ENCODE measurements around the gene MRPL42. TPM values are rescaled to one million over a fixed set of nuclear protein-coding genes. Genes with fewer than 3 reads are reported as not detected.

The MRPL42 gene
- total and polyA plus RNA-seq, 9 donors, result 22.4 to 72.7 (median 44.9) TPM

GRCh38 chr12:93440043-93440835, 27.1 kb upstream of the MRPL42 start:
- no peak for DNase-seq
- Histone ChIP-seq H3K27me3 (no peaks in the 10 kb centered on the region), H3K27ac (no peak overlapping the region), H3K36me3 (no peaks in the 10 kb centered on the region), H3K4me1 (ENCODE audit: insufficient read depth) (peaks cover 6% of the 10 kb centered on the region), H3K4me3 (peak overlapping the region; percentile 98), H3K9me3 (no peaks in the 10 kb centered on the region)
- 22 to 26% (median 25%) methylated on average over 12 of the region's 12 CpGs for WGBS, 3 donors
- TF ChIP-seq POLR2A (IDR thresholded peaks at IDR 0.05) (no peak), CTCF (IDR thresholded peaks at IDR 0.05) (no peak), EP300 (IDR thresholded peaks at IDR 0.05) (no peak)
- intact Hi-C loops (cut with DNase I), result no loop called here

GRCh38 chr12:93441081-93441616, 26.2 kb upstream of the MRPL42 start:
- H3K4me1 ChIP-seq (ENCODE audit: insufficient read depth), result peaks cover 6% of the 10 kb centered on the region
- H3K27ac ChIP-seq, result peak overlapping the region; percentile 76 to 85
- WGBS, 3 donors, result 0% methylated on average over 50 to 55 of the region's 55 CpGs
- H3K9me3 ChIP-seq, result no peaks in the 10 kb centered on the region
- H3K27me3 ChIP-seq, result no peaks in the 10 kb centered on the region
- H3K4me3 ChIP-seq, result peak overlapping the region; percentile 98
- DNase-seq, result peak in 4 of 5 donors; percentile 35 to 68 (median 61)
- no peak for TF ChIP-seq EP300 (IDR thresholded peaks at IDR 0.05)
- TF ChIP-seq CTCF (IDR thresholded peaks at IDR 0.05), result no peak
- TF ChIP-seq POLR2A (IDR thresholded peaks at IDR 0.05), result no peak
- H3K36me3 ChIP-seq, result no peaks in the 10 kb centered on the region
- intact Hi-C loops (cut with DNase I), result no loop called here

- no peaks in the 10 kb centered on the region for H3K9me3 ChIP-seq
- WGBS, 3 donors, result 0 to 1% (median 0%) methylated on average over 80 to 105 of the region's 105 CpGs
- H3K27ac ChIP-seq, result peak within 1 kb of the TSS; percentile 76 to 85
- peaks cover 6% of the 10 kb centered on the region for H3K4me1 ChIP-seq (ENCODE audit: insufficient read depth)
- H3K36me3 ChIP-seq, result no peaks in the 10 kb centered on the region
- no peaks in the 10 kb centered on the region for H3K27me3 ChIP-seq
- peak; percentile 94 to 97 (median 96) for DNase-seq
- H3K4me3 ChIP-seq, result peak within 1 kb of the TSS; percentile 98
- TF ChIP-seq CTCF (IDR thresholded peaks at IDR 0.05), result no peak
- no peak for TF ChIP-seq EP300 (IDR thresholded peaks at IDR 0.05)
- peak; percentile 60 for TF ChIP-seq POLR2A (IDR thresholded peaks at IDR 0.05)
- intact Hi-C loops (cut with DNase I), result no loop called here
Measured at GRCh38 chr12:93441617-93442410, 25.5 kb upstream of the MRPL42 start, which contains the start of gene UBE2N. Gene UBE2N, minus strand, starts transcription at chr12:93441947. Its CDS starts 63 bp downstream, at chr12:93441884.
